Measurements from ENCODE around the gene PDGFD. TPM values are rescaled to one million over a fixed set of nuclear protein-coding genes. Genes with fewer than 3 reads are reported as not detected.
A peak's percentile ranks its signal among the peaks of the same experiment; 100 is the strongest.

Gene PDGFD
- polyA plus RNA-seq, 4 donors, result 20.3 to 29.8 (median 26.6) TPM

DNA sequence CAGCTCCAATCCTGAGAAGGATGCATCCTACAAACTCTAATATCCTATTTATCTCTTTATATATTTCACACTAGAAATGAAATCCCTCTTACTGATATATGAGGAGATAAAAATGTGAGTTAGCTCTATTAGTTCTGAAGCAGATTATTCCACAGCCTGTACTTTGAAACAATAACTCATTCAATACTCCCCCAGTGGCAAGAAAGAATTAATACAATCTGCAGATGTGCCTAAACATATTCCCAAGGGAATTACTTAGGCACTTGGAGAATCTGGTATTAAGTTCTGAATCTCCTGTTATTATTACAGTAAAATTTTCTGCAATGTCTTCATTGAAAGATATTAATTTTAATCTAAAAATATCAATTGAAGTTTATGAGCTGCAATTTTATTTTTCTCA lies 68.2 kb downstream of the PDGFD start:
- no peak for DNase-seq (ENCODE audit: low read depth in 4 of 4, low spot score in 2 of 4)

DNA sequence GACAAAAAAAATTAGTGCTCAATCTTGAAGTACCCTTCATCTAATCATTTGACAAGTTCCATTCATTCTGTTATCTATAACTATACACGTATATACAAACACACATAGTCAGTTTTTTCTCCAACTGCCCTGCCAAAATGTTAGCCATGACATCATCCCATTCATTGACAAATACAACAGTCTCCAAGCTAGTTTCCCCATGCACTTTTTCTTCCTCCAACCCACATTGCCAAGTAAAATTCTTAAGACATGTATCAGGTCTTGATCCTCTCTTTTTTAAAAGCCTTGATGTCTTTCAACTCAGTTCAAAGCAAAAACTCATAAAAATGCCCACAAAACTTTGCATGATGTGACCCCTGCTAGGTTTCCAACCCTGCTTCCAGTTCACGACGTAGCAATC lies 69.4 kb downstream of the PDGFD start:
- DNase-seq (ENCODE audit: low read depth in 4 of 4, low spot score in 2 of 4), result no peak

DNA sequence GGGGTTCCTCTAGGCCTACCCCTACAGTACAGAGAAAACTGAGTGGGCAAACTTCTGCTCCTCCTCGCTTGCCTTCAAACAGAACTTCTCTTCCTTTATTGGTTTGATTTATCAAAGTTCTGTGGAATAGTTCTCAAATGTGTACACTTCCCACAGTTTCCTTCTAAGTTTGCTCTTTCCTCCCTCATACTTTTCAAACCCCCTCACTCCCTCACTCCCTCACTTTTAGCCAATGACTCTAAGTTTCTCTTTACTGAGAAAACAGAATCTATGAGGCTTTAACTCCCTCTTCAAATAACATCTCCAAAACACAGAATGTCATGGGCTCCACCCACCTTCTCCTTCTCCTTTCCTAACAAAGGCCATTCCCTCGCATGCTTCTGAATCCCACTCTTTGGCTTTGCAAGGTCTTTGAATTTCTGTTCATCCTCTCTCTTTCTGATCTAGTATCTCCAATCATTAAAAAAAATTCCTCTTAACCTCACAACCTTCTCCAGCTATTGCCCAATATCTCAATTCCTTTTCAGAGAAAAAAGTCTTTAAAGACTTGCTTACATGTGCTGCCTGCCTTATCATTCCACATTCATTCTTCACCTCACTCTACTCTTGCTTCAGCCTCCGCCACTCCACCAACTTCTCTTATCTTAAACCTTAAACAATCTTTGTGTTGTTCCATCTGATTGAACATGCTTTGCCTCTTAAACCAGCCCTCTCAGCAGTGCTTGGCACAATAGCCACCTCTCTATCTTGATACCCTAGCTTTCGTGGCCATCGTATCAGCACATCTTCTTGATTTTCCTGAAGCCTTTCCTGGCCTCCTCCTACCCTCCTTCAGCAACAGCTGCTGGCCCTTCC lies 70.3 kb downstream of the PDGFD start:
- no peak for DNase-seq (ENCODE audit: low read depth in 4 of 4, low spot score in 2 of 4)

DNA sequence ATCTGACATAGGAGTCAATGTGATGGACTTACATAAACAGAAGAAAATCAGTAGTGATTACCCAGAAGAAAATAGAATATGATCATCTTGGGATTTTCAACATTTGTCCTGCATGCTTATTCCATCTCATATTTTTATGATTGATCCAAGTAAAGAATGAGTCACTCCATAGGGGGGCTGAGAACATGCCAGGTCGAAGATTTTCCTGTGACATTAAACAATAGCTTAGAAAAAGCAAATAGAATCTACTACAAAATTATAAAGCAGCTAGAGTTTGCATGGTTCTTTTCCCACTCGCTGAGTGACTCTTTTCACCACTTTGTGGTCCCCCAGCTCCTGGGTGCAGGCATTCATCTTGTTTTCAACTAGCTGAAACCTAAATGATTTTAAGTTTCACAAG lies 71.2 kb downstream of the PDGFD start:
- no peak for DNase-seq (ENCODE audit: low read depth in 4 of 4, low spot score in 2 of 4)

DNA sequence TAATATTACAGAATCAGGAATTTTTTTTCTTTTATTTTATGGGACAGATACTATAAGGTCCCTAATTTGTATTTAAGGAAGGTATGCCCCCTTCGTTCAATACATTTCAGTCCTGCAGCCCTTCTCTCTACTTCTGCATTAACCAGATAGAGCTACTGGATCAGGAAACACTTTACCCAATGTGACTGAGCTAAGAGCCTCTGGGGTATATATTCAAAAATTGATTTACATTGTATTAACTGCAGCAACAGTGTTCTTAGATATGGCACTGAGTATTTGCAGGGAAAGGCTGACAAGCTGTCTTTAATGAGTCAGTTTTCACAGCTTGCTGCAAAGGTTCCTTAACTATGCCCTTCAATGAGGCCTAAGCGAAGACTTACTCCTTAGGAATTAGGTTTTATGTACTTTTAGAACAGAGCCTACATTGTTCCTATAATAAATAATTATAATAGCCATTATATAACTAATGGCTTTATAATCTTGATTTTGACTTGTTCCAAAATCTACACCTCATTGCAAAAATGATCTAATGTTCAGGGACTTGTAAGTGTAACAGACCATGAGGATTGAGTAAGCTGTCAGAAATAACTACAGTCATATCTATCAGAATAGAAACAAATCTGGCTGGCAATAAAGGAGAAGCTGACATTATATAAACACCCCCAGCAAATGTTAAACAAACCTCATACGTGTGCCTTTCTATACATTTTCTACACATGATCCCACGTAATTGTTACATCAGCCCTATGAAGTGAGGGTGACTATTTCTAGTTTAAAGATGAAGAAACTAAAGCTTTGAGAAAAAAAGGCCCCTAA lies 72.5 kb downstream of the PDGFD start:
- no peak for DNase-seq (ENCODE audit: low read depth in 4 of 4, low spot score in 2 of 4)

DNA sequence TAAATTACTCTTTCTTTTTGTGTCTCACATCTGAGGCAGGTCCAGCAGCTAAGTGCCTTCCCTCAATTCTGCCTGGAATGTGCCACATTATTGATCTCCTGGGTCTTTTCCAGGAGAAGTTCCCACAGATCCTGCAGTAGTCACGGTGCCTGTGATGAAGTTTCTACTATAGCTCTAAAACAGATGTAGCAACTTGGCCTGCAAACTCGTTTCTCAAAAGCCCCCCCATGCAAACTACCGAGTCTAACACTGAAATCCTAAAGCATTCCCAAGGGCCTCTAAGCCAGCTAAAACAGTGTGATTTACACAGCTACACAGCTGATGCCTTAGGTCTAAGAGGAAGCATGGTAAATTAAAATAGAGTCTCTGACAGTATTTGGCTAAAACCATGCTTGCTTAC lies 73.2 kb downstream of the PDGFD start:
- peak in 2 of 4 donors; percentile 5 to 24 for DNase-seq (ENCODE audit: low read depth in 4 of 4, low spot score in 2 of 4)

DNA sequence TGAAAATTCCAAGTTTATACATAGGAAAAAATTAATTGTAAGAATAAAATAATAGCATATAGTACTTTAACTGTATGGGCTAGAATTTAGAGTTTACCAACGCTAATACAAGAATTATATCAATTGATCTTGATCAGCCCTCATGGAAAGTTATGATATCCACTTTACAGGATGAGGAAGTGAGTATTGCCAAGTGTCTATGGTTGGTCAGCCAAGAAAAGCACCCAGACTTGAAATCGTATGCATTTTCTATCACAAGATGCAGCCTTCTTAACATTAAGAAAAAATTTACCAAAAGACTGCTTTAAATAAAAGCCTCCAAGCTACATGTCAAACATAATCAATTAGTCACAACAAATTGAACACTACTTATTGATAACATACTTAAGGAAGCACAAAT lies 74.5 kb downstream of the PDGFD start:
- no peak for DNase-seq (ENCODE audit: low read depth in 4 of 4, low spot score in 2 of 4)

DNA sequence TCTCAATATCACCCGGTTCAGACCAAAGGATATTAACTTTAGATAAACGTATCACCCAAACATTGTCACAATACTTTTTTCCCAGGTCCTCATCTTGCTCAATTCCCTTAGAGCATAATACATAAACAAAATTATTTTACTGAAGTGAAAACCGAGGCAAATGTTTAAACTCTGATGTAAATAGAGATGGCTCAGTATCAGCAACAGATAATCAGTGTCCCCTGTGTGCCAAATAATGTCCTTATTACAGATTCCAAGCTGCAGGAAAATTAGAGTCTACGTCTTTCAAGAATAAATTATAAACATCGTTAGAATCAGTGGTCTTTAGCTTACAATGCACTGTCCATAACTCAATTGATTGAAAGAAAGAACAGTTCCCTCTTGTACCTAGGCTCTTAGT lies 77.3 kb downstream of the PDGFD start:
- no peak for DNase-seq (ENCODE audit: low read depth in 4 of 4, low spot score in 2 of 4)

DNA sequence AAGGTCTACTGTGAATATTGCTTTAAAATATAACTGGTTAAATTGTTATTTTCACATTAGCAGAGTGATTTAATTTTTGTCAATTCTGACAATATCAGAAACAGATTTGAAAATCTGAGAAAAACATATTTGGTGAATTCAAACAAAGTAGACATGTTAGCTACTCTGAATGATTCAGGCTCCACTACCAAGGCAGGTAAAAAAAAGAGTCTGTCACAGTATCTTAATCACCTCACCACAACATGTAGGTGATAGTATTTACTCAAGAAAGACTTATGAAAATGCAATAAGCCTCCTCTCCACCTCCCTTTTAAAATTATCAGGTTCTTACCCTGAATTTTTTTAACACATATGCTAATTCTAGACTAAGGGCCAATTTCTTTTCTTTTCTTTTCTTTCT lies 85.0 kb downstream of the PDGFD start:
- DNase-seq (ENCODE audit: low read depth in 4 of 4, low spot score in 2 of 4), result no peak

DNA sequence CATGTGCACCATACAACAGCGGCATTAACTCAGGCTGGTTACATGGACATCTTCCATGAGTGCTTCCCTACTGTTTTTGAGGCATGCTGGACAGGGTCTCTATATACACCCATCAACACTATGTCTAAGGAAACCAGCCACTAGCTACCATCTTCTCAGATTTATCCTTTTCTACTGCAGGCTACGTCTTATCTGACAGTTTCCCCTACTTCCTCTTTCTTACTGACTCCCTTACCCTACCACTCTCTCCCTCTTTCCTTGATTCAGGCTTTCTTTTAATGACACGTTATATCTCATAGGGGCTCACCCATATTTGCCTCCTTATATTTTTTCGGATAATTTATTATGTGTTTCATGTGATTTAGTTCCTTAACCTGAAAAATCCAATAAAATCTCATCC lies 85.7 kb downstream of the PDGFD start:
- no peak for DNase-seq (ENCODE audit: low read depth in 4 of 4, low spot score in 2 of 4)

DNA sequence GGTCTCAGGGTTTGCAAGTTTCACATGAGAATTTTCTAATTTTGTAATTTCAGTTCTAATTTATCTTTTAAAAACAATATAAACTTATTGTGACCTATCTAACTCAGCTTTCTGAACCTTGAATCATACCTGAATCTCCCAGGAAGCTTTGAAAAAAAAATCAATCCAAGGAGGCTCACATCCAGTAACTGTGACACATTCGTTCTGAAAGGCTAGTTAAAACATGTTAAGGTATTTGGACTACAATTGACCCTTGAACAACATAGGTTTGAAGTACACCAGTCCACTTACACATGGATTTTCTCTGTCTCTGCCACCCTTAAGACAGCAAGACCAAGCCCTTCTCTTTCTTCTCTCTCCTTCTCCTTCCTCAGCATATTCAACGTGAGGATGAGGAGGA lies 87.5 kb downstream of the PDGFD start:
- DNase-seq (ENCODE audit: low read depth in 4 of 4, low spot score in 2 of 4), result no peak

DNA sequence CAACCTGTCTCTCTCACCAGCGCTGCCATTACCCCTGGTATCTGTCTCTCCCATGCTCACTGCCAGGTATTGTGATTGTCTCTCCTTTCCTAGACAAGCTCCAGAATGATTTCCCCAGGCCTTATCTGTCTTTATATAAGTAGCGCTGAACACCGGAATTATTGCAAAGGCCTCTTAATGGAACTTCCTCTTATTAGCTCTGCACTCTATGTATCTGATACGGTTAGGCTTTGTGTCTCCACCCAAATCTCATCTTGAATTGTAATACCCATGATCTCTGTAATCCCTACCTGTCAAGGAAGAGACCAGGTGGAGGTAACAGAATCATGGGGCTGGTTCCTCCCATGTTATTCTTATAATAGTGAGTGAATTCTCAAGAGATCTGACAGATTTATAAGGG lies 88.2 kb downstream of the PDGFD start:
- DNase-seq (ENCODE audit: low read depth in 4 of 4, low spot score in 2 of 4), result no peak

DNA sequence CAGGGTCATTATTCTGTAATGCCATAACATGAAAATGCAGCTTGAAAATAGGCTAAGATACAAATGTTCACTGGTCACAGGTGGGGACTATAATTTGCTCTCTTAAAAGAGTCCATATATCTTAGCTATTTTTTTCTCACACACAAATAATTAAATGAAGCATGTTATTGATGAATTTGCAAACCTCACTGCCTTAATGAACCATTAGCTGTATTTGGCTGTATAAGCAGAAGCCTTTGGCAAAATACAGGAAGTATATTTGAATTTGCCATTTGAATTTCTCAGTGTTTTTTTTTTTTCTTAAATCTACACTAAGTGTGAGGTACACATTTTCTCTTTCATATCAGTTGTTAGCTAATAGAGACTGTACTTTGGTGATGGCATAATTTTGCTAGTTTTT lies 88.9 kb downstream of the PDGFD start:
- no peak for DNase-seq (ENCODE audit: low read depth in 4 of 4, low spot score in 2 of 4)

DNA sequence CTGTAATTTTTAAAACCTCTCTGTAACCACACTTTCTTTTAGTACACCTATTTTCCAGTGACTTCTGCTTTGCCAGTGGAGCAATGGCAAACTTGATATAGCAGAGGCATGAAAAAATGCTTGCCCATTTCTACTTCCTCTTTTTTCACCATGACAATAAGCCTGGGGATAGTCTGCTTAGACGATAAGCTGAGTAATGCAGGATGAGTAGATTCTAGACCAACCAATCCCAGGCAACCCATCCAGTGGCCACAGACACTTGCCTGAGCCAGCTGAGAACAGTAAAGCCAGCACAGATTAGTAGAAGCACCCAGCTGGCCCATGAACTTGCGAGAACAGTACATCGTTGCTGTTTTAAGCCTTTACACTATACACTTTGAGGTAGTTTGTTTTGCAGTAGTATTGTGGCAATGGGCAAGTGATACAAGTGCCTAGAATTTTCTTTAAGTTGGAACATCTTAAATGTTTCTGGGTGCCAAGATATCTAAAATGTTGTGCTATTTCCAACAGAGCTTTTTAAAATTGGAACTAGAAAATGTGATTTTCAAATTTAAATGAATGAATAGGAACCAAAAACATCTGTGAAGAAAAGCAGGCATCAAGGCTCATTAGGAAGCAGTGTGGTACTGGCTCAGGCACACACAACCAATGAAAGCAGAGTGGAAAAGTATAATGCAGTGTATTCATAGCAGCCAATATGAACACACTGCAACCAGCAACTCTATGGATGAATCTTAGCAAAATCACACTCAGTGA lies 89.8 kb downstream of the PDGFD start:
- no peak for DNase-seq (ENCODE audit: low read depth in 4 of 4, low spot score in 2 of 4)

DNA sequence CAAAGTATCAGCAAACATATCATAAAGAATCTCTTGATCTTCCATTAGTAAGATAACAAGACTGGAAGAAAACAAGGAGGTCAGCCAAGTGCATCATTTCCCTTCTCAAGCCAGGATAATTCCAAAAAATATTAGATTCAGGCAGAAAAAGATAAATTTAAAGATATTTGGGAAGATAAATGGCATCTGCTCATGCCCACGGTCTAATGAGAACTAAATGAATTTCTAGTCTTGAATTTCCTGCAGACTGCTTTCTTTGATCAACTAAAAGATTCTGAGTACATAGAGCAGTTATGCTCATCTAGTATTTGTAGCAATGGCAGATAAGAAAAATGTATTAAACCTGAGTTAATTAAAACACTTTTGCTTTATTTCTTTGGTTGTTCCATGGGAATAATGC lies 96.4 kb downstream of the PDGFD start:
- no peak for DNase-seq (ENCODE audit: low read depth in 4 of 4, low spot score in 2 of 4)

DNA sequence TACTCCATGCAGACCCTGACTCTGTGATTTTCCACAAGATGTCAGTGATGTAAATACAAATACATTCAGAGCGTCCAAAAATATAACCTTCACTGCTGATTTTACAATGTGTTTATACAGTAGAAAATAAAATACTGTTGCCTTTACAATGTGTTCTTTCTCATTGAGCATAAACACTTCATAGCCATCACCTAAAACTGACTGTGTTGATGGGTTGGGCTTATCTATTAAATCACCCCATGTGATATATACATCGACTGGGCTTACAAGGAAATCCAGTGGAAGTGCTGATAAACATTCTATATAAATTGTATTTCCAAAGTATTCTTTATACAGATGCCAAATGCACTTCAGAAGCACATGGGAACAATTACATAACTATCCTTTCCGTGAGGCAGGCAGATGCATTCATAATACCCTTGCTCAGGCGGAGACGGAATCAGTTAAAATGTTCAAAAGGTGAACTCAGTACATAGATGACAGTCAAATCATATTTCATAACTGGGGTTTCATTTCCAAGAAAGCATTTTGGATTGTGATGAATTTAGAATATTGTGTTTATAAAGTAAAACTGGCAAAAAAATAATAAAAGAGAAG lies 99.8 kb downstream of the PDGFD start:
- no peak for DNase-seq (ENCODE audit: low read depth in 4 of 4, low spot score in 2 of 4)

DNA sequence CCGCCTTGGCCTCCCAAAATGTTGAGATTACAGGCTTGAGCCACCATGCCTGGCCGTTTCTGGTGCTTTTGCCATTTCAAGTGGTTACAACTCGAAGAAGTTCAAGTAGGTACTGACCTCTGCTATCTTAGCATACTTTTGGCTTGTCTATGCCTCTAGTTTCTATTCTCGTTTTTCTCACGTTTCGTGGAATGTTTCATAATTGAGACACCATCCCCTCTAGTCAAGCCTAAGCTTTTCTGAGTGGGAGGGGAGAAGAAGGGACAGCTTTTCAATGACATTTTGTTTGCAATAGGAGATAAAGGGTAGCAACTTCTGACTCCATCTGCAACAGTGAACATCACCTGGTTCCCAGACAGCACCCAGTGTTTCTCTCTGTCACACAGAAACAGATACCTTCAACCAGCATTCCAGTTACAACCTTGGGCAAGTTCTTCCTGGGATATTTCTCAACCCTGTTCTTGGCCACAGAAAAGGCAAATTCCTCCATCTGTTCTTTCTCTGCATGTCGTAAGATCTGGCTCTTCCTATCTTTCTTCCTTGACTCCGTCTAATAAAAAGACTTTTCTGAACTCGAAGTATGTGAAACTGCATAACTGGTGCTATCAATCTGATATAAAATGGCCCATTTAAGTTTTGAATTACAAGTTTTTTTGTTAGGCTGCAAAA lies 102.0 kb downstream of the PDGFD start:
- no peak for DNase-seq (ENCODE audit: low read depth in 4 of 4, low spot score in 2 of 4)

DNA sequence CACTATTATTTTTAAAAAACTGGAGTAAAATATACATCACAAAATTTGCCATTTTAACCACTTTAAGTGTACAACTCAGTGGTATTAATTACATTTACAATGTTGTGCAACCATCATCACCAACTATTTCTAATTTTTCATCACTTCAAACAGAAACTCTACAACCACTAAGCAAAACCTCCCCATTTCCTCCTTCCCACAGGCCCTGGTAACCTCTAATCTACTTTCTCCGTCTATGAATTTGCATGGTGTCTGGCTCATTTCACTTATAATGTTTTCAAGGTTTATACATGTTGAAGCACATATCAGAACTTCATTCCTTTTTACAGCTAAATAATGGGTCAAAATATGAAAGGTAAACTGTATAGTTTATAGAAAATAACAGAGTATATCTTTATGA lies 103.1 kb downstream of the PDGFD start:
- no peak for DNase-seq (ENCODE audit: low read depth in 4 of 4, low spot score in 2 of 4)

DNA sequence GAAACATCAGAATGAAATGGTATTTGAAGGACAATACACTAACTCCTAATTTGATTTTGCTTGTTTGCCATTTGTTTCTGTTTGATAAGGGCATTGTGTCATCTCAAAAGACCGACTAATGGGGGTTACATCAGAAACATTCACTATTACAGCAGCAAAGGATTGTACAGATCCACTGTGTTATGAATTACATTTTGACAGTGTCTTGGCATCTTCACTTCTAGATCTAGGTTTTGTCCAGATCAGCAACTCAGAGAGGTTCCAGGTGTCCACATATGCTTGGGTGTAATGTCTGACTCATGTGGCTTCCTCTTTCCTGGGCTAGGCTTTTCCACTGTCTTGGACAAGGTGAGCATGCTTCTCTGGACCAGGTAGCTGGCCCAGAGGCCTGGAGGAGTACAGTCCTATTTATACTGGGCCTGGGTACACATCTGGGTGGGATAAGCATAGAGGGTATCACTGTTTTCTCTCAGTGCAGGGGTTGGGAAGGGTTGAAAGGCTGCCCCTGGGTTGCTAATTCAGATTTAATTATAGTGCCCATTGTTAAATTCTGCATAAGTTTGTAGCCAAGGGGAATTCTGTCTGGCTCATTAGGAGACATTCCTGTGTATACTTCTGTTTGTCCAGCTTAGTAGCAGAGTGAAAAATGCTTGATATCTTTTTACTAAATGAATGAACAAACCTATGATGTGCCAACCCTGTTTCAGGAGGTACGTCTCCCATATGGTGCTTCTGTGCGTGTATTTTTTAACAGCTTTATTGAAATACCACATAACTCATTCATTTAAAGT lies 103.7 kb downstream of the PDGFD start:
- no peak for DNase-seq (ENCODE audit: low read depth in 4 of 4, low spot score in 2 of 4)

DNA sequence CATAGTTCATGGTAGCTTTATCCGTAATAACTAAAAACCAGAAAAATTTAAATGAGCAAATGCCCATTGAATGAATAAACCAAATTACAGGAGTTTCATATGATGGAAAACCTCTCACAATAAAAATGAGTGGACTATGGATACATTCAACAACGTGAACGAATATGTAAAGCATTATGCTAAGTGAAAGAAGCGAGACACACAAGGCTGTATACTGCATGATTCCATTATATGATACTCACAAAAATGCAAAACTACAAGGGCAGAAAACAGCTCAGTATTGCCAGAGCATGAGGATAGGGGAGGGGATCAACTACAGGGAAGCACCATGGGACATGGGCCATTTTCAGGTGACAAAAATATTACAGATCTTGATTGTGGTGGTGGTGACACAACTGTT lies 105.3 kb downstream of the PDGFD start:
- no peak for DNase-seq (ENCODE audit: low read depth in 4 of 4, low spot score in 2 of 4)

Data from left renal cortex interstitium (tissue), 4 donors.